Activated naive CD4-positive, alpha-beta T cell (primary cell): ENCODE measurements around the gene PHACTR3.

Experiments used
- DNase-seq, 4 experiments: peaks; one replicate each; lab custom pipeline; 2025; lab: John Stamatoyannopoulos, UW

PHACTR3 gene

DNA sequence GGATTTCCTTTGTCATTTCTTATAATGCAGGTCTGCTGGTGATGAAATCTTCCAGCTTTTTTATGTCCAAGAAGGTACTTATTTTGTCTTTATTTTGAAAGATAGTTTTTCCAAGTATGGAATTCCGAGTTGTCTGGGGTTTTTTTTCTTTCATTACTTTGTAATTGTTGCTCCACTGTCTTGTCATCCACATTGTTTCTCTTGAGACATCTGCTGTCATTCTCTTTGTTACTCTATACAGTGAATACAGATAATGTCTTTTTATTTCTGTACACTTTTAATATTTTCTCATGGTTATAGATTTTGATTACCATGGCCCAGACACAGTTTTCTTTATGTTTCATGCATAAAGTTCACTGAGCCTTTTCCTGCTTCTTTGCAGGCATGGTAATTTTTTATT lies 196.0 kb downstream of the PHACTR3 start:
- no peak for DNase-seq

DNA sequence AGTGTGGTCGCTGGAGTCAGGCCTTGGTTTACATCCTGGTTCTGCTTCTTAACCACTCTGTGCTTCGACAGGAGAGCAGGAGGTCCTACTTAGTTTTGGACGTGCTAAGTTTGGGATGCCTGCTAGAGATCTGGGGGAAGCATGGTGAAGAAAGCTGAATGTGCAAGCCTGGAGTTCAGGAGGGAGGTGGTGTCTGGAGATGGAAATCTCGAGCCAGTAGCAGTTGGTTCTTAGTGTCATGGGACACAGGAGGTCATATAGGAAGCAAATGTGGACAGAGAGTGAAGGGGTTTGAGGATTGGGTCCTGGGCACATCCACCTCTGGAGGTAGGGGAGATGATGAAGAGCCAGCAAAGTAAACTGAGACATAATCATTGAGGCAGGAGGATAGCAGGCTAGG lies 197.7 kb downstream of the PHACTR3 start:
- no peak for DNase-seq

DNA sequence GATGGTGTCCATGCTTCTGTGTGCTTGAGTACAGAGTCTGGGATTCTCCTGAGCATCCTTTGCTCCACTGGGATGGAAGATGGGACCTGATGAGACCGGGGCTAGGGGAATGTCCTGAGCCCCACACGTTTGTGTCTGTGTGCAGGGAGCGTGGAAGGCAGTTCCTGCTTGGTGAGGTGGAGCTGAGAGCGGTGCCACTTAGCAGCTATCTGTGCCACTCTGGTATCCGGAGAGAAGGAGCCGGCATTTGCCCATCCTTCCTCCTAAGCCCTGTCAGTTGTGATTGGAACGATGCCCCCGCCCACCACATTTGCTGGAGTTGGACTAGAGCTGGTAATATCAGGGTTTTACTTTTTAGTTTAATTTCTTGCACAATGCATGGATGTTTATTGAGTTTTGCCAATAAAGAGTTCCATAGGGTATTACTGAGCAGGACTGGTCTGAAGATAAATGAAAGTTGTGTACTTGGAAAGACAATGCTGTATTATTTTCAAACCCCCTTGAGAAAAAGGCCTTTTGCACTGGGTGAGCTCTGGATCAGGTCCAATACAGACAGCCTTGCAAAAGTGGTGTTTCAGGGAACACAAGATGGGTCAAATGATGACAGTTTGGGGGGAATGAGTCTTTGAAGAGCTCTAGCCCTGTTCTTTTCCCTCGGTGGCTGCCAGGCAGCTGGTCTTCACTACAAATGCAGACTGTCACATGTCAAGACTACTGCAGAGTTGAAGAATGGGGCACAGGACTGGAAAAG lies 198.3 kb downstream of the PHACTR3 start:
- no peak for DNase-seq

DNA sequence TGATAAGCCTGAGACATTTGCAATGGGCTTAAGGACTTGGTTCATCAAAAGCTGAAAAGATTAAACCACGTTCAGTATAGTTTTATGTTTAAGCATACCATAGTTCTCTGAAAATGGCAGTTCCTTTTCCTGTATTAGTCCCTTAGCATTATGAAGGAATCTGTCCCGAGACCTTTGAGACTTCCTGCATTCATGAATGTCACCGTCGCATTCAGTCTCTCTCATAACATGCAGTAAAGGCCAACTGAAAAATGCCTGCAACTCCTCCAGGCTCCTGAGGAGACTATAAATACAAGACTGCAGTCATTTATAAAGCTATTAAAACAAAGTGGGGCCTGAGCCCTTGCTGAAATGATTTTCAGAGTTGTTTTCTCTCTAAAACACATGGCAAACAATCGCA lies 200.0 kb downstream of the PHACTR3 start:
- no peak for DNase-seq

GRCh38 chr20:59804871-59805665 lies 200.7 kb downstream of the PHACTR3 start:
- no peak for DNase-seq

DNA sequence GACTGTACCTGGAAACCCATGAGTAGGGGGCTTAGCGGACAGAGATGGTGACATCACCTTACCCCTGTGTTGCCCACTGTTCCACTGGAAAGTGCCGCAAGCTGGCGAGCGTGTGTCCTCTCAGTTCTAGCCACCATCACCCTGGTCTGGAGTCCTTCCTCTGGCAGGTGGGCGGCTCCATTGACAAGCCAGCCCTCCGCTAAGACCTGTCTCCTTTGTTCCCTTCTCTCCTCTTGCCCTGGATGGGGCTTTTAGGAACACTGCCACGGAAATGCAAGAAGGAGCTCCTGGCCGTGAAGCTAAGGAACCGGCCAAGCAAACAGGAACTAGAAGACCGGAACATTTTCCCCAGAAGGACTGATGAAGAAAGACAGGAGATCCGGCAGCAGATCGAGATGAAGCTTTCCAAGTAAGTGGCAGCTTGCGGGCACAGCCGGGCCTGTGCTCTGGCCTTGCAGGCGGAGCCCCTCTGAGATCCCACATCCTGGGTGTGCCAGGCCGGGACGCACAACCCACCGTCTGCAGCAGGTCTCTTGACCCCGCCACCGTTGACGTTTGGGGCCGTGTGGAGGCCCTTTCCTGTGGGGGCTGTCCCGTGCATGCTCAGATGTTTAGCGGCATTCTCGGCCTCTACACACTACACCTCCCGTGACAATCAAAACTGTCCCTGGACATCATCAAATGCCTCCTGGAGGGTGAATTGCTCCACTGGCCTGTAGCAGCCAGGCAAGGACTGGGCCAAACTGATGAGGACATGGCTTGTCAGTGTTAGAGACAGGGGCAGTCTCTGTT lies 201.6 kb downstream of the PHACTR3 start:
- no peak for DNase-seq

- DNase-seq, result no peak
Observed at GRCh38 chr20:59806578-59806975, 202.2 kb downstream of the PHACTR3 start.

DNA sequence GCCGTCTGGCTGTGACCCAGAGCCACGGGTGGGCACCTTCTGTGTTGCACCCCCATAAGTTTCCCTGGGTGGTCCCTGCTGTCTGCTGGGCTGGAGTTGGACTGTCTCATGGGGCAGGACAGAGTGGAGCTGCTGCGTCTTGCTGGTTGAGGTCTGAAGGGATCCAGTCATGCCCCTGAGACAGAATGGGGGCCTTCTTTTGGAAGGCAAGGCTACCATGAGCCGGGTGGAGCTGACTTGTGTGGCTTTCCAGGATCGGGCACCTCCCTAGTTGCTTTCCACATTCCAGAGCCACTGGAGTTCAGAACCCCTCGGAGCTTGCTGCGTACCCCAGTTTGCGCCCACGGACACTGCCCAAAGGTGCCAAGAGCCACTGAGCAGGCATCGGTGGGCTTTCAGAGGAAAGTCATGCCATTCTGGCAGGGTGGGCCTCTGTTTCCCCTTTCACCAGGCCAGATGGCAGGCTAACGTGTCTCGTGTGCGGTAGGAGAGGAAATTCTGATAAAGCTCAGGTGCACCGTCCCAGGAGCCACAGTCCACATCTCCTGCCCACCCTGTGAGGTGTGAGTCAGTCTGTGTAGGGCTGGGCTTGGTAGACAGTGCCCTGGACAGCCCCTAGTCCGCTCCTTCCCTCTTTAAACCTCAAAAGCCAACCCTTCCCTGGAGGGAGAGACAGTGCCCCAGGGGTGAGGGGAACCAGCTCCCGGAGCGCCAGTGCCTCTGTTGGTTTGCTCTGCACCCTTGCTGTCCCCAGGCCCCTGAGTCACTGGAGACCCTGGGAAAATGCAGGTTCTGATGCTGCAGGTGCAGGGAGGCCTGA lies 203.8 kb downstream of the PHACTR3 start:
- DNase-seq, result no peak

DNA sequence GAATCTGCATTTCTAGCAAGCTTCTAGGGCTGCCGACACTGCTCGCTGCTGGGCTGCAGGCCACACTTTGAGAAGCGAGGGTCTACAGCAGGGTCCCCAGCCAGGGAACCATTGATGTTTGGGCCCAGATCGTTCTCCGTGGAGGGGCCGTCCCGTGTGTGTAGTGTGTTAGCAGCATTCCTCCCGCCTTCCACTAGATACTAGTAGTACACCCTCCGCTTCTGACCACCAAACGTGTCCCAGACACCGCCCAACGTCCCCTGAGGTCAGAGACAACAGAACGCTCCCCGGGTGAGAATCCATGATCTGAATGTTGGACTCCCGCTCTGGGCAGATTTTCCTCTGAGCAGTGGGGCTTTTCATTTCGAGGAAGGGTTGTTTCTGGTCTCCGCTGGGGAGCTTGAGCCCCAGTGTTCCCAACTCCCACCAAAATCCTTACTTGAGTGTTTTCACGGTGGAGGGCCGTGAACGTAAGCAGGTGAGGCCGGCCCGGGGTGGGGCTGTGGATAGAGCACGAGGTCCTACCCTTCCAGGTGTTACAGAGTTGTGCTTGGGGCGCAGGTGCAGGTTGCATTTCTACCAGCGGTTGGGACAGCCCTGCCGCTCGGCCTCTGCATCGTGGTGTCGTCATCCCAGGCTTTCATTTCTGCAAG lies 204.5 kb downstream of the PHACTR3 start:
- DNase-seq, result no peak

DNA sequence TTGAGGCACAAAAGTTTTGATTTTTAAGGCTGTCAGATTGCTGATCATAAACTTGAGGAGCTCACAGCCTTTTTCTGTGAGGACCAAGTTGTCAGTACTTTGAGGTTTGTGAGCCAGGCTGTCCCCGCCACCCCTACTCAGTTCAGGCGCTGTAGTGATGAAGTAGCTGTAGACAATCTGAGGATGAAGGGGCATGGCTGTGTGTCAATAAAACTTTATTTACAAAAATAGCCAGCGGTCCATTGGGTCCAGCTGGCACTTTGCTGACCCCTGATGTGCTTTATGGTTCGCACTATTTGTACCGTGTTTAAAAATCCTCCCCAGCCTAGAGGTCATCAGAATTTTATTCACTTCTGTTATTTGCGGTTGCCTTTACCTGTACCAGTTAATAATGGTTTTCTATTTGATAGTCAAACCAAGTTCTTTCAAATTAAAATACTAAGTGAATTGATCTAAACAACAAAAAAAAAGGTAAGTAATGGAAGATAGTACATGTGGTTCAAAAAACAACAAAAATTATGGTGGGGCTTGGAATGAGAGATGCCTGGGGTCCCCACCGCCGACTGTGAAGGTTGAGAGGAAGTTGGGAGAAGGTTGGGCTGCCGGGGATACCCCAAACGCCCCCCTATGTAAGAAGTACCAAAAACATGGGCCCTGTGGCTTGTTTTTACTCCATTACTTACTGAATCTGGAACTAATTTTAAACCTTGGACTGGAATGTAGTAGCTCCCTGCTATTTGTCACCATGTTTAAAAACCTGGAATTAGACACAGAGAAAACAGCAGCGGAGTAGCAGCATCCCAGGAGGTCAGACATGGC lies 205.5 kb downstream of the PHACTR3 start:
- no peak for DNase-seq

DNA sequence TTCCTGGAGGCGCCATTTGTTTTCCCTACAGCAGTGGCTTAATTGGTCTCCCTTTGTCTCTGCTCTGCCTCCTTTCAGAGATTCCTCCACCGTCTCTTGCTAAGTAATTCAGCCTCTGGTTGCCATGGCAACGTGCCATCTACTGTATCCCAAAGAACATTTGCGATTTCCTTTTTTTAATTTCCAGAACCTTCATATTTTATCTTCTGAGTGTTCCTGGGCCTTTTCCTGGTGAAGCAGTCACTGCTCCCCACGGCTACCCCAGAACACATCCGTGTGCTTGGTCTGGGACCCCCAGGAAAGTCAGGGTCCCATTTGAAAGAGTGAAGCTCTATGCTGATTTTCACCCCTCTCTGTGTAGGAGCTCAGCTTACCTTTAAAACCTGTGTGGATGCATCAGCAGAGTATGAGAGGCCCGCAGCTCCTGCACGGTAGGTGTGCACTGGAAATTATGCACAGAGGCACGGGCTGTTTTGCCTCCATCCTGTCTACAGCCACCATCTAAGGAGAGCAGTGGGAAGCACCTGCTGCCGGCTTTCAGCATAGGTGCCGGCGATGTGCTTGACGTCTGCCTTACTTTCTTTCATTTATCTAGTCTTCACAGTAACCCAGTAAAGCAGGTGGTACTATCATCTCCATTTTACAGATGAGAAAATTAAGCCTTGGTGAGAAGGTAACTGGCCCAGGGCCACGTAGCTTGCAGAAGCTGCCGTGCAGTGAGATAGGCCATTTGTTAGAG lies 206.3 kb downstream of the PHACTR3 start:
- DNase-seq, result no peak

GRCh38 chr20:59811681-59812171 lies 207.4 kb downstream of the PHACTR3 start:
- no peak for DNase-seq

GRCh38 chr20:59812286-59813125 lies 208.2 kb downstream of the PHACTR3 start:
- no peak for DNase-seq

DNA sequence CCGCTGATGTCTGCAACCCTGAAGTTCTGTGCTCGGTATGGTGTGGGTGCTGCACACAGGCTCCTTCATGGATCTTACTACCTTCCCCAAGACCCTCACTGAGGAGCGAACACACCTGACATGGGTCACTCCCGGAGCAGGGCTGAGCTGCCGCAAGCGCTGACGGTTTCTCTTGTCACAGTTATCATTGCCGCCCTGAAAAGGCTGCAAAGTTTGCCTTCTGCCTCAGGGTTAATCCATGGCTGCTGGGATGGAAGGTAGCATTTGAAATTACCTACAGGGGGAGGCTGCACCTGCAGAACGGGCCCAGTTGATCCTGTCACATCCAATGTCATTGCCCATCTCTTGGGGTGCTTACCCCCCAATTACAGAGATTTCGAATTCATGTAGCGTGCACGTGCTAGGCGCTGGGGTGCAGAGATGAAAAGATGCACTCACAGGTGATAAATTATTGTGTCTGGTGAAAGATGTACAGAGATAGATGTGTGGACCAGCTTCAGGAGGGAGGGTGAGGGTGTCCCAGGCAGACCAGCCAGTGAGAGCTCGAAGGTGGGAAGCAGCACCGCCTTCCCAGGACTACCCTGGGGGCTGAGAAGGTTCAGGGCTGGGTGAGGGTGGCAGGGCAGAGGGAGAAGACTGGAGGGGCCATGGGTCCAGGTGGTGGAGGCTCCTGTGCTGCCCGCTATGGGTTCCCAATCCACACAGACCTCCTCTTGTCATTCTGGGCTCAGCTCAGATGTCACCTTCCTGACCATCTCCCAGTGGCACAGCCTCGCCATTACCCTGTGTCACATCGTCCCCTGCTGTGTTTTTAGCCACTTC lies 209.0 kb downstream of the PHACTR3 start:
- no peak for DNase-seq

DNA sequence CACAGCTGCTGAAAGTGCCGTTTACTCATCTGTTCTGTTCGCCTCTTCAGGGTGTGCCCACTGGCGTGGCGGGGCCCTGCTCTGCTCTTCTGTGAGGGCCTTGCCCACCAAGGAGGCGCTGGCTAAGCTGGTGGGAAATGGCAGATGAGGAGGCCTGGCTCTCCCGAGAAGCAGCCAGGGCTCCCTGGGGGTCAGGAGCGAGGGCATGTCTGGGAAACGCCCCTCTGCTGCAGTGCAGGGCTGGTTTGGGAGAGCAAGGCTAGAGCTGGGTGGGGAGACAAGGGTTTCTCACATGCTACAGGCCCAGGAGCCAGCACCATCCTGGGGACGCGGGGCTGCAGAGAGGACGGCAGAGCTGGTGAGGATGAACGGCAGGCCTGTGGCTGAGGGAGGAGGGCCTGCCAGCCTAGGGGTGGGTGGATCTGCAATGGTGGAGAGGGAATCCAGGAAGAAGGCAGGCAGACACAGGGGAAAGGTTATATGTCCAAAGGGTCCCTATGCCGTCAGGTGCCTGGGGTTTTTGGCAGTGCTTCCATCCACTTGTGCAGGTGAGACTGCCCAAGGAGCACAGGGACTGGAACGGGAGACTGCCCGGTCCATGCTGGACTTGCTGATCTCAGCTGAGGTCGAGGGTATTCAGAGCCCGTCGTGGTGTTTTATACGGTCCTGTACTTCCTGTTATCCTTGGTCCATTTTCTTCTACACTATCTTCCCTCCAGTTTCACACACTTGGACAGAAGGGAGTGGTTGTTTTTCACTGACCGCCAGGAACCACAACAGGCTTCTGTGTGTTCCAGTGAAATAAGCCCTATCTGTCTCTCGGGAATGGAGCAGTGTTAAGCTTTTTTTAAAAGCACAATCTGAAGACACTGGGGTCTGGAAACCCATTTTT lies 209.9 kb downstream of the PHACTR3 start:
- no peak for DNase-seq

DNA sequence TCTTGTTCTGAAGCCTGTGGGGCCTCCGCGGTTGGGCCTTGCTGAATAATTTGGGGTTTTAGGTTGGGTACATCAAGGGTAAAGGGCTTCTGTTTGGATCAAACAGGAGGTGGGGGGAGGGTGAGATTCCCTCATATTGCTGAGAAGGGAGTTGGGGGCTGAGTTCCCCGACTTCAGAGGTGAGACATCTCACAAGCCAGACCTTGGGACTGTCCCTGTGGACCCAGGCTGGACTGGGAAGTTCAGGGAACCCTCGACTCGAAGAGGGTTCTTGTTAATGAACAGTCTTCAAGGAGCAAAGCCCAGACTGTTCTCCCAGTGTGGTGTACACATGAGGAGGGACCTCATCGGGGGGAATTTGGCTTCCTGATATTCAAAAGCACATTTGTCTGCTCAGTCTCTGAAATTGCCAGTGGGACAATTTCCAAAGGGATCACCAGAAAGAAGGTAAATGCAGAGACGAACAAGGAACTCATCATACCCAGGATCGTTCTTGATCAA lies 210.6 kb downstream of the PHACTR3 start:
- no peak for DNase-seq
